Measurements from ENCODE around the gene NPHP1.
"Not testable (repeated sequence)": the region's sequence is repeated elsewhere in the genome, so short reads cannot be mapped to it uniquely, and the experiment has no call there.

Gene NPHP1

GRCh38 chr2:110166266-110166665 lies 38.5 kb downstream of the NPHP1 start:
- no peaks in the 10 kb centered on the region for H3K27me3 ChIP-seq (replicated peaks)
- no peak for DNase-seq
- no peaks in the 10 kb centered on the region for H3K36me3 ChIP-seq (replicated peaks)
- H3K27ac ChIP-seq, result no peak overlapping the region
- H3K4me3 ChIP-seq (ENCODE audit: low read depth, low read length), result no peak overlapping the region
- in situ Hi-C loops (cut with HindIII; ENCODE audit: low pct_ligation_motif_present, low sequenced_read_pairs), result no loop called here
- no peak for TF ChIP-seq CTCF (IDR thresholded peaks at IDR 0.05; ENCODE audit: low read depth, low read length, missing control alignments)

GRCh38 chr2:110157153-110157793 lies 47.5 kb downstream of the NPHP1 start:
- in situ Hi-C loops (cut with HindIII; ENCODE audit: low pct_ligation_motif_present, low sequenced_read_pairs), result no loop called here
- TF ChIP-seq CTCF (IDR thresholded peaks at IDR 0.05; ENCODE audit: low read depth, low read length, missing control alignments), result peak; percentile 80
- H3K4me3 ChIP-seq (ENCODE audit: low read depth, low read length), result no peak overlapping the region

GRCh38 chr2:110154828-110155227 lies 50.0 kb downstream of the NPHP1 start:
- DNase-seq; H3K27me3 ChIP-seq (replicated peaks); in situ Hi-C loops (cut with HindIII; ENCODE audit: low pct_ligation_motif_present, low sequenced_read_pairs); H3K4me3 ChIP-seq (ENCODE audit: low read depth, low read length); H3K27ac ChIP-seq; H3K36me3 ChIP-seq (replicated peaks): not testable (repeated sequence)

More at GRCh38 chr2:110157153-110157793, 47.5 kb downstream of the NPHP1 start:
- Histone ChIP-seq H3K36me3 (replicated peaks) (no peaks in the 10 kb centered on the region), H3K27me3 (replicated peaks) (no peaks in the 10 kb centered on the region), H3K27ac (no peak overlapping the region)
- peak; percentile 66 for DNase-seq

- in situ Hi-C loops (cut with HindIII; ENCODE audit: low pct_ligation_motif_present, low sequenced_read_pairs); H3K4me3 ChIP-seq (ENCODE audit: low read depth, low read length); H3K27ac ChIP-seq; H3K27me3 ChIP-seq (replicated peaks); DNase-seq; H3K36me3 ChIP-seq (replicated peaks): not testable (repeated sequence)
Measured at GRCh38 chr2:110154188-110154587, 50.6 kb downstream of the NPHP1 start.

GRCh38 chr2:110153416-110153815 lies 51.4 kb downstream of the NPHP1 start:
- Histone ChIP-seq H3K27ac (no peak overlapping the region), H3K4me3 (ENCODE audit: low read depth, low read length) (no peak overlapping the region), H3K36me3 (replicated peaks) (no peaks in the 10 kb centered on the region), H3K27me3 (replicated peaks) (no peaks in the 10 kb centered on the region)
- DNase-seq, result no peak
- in situ Hi-C loops (cut with HindIII; ENCODE audit: low pct_ligation_motif_present, low sequenced_read_pairs), result no loop called here
- TF ChIP-seq CTCF (IDR thresholded peaks at IDR 0.05; ENCODE audit: low read depth, low read length, missing control alignments), result no peak

GRCh38 chr2:110152943-110153342 lies 51.9 kb downstream of the NPHP1 start:
- Histone ChIP-seq H3K36me3 (replicated peaks) (no peaks in the 10 kb centered on the region), H3K27ac (no peak overlapping the region), H3K27me3 (replicated peaks) (no peaks in the 10 kb centered on the region), H3K4me3 (ENCODE audit: low read depth, low read length) (no peak overlapping the region)
- no peak for DNase-seq
- TF ChIP-seq CTCF (IDR thresholded peaks at IDR 0.05; ENCODE audit: low read depth, low read length, missing control alignments), result no peak
- in situ Hi-C loops (cut with HindIII; ENCODE audit: low pct_ligation_motif_present, low sequenced_read_pairs), result no loop called here

All from brain microvascular endothelial cell (primary cell).